ENCODE results near the gene NF1.

The NF1 gene

DNA sequence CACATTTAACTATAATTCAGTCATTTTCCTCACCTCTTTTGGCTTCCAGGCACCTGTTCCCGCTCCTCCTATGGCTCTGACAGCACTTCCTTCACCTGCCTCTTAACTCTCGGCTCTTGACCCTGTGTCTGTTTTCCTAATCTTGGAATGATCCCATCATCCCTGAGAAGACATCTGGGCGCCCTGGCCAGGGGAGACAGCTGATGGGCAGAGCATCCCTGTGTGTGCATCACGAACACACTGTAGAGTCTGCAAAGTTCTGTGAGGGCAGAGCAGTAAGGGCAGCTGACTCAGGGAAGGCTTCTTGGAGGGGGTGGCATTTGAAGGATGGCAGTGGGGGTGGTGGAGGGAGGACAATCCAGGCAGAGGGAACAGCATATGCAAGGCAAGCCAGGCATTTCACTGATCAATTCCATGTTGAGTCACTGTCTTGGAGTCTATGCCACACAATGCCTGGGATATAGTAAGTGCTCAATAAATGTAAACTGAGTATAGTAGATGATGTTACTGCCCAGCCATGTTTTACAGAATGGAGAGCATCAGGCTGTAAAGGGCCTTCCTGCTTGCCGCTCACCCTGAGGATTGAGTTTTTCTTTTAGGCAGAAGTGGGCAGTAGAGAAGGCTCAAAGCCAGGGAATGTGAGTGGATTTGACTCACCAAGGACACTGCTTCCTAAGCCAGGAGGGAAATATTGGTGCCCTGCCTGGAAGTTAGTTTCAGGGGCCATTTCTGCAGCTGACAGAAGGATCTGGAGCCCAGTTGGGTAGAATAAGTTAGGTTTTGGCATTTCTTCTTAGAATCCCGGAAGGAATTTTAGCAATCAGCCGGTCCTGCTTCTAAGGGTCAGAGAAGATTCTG is 290.9 kb downstream of the NF1 start:
- Histone ChIP-seq H4K20me1 (ENCODE audit: insufficient read depth, low read length) (no peaks in the 10 kb centered on the region), H3K4me1 (ENCODE audit: low read length) (no peaks in the 10 kb centered on the region), H3K36me3 (replicated peaks; ENCODE audit: insufficient read depth, low read length) (no peaks in the 10 kb centered on the region), H3K4me2 (ENCODE audit: low read depth, low read length) (no peak overlapping the region), H2AFZ (ENCODE audit: low read length) (no peak overlapping the region), H3K27ac (ENCODE audit: low read length) (no peak overlapping the region), H3K79me2 (ENCODE audit: low read length) (no peaks in the 10 kb centered on the region), H3K9ac (ENCODE audit: low read length) (no peak overlapping the region), H3K27me3 (replicated peaks; ENCODE audit: insufficient read depth, low read length) (peaks cover 3% of the 10 kb centered on the region; the same call in 1 of the 2 replicates), H3K4me3 (ENCODE audit: low read length) (no peak overlapping the region), H3F3A (ENCODE audit: insufficient read depth, low read length) (no peaks in the 10 kb centered on the region), H3K9me3 (replicated peaks; ENCODE audit: insufficient read depth, low read length) (no peaks in the 10 kb centered on the region), H3K9me2 (replicated peaks; ENCODE audit: insufficient read depth, low read length) (no peaks in the 10 kb centered on the region)
- TF ChIP-seq EZH2phosphoT487 (IDR thresholded peaks at IDR 0.05; ENCODE audit: low read length) (no peak), EZH2 (optimal IDR thresholded peaks at IDR 0.05; ENCODE audit: low read depth, low read length) (no peak)
- TF ChIP-seq, protein P1, sequence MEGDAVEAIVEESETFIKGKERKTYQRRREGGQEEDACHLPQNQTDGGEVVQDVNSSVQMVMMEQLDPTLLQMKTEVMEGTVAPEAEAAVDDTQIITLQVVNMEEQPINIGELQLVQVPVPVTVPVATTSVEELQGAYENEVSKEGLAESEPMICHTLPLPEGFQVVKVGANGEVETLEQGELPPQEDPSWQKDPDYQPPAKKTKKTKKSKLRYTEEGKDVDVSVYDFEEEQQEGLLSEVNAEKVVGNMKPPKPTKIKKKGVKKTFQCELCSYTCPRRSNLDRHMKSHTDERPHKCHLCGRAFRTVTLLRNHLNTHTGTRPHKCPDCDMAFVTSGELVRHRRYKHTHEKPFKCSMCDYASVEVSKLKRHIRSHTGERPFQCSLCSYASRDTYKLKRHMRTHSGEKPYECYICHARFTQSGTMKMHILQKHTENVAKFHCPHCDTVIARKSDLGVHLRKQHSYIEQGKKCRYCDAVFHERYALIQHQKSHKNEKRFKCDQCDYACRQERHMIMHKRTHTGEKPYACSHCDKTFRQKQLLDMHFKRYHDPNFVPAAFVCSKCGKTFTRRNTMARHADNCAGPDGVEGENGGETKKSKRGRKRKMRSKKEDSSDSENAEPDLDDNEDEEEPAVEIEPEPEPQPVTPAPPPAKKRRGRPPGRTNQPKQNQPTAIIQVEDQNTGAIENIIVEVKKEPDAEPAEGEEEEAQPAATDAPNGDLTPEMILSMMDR (IDR thresholded peaks at IDR 0.05; ENCODE audit: low read length), result no peak
- DNase-seq, result no peak

DNA sequence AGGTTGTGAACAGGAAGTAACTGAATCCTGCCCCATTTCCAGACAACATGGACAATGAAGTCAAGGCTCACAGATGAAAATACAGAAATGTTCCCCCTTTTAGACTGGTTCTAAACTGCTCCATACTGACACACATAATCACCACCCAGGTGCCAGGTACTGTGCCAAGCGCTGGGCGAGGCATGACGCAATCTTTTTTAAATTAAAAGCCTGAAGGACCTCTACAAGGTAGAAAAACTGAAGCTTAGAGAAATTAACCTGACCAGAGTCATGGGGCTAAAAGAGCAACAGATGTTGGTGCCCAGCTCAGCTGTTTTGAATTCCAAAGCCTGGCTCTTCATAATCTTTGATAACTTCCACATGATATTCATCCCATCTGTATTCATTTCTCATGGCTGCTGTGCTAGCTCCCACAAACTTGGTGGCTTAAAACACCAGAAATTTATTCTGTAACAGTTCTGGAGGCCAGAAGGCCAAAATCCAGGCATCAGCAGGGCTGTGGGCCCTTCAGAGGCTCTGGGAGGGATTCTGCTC is 291.8 kb downstream of the NF1 start:
- H3K4me3 ChIP-seq (ENCODE audit: low read length), result no peak overlapping the region
- no peak for DNase-seq
- no peaks in the 10 kb centered on the region for H3K79me2 ChIP-seq (ENCODE audit: low read length)
- no peak overlapping the region for H3K4me2 ChIP-seq (ENCODE audit: low read depth, low read length)
- H3K27me3 ChIP-seq (replicated peaks; ENCODE audit: insufficient read depth, low read length), result peaks cover 8% of the 10 kb centered on the region; the same call in 1 of the 2 replicates
- no peaks in the 10 kb centered on the region for H3K36me3 ChIP-seq (replicated peaks; ENCODE audit: insufficient read depth, low read length)
- no peaks in the 10 kb centered on the region for H4K20me1 ChIP-seq (ENCODE audit: insufficient read depth, low read length)
- no peak overlapping the region for H3K27ac ChIP-seq (ENCODE audit: low read length)
- H3F3A ChIP-seq (ENCODE audit: insufficient read depth, low read length), result no peaks in the 10 kb centered on the region
- H3K9ac ChIP-seq (ENCODE audit: low read length), result no peak overlapping the region
- no peak overlapping the region for H2AFZ ChIP-seq (ENCODE audit: low read length)
- H3K4me1 ChIP-seq (ENCODE audit: low read length), result no peaks in the 10 kb centered on the region
- no peaks in the 10 kb centered on the region for H3K9me3 ChIP-seq (replicated peaks; ENCODE audit: insufficient read depth, low read length)
- TF ChIP-seq EZH2phosphoT487 (IDR thresholded peaks at IDR 0.05; ENCODE audit: low read length) (no peak), EZH2 (optimal IDR thresholded peaks at IDR 0.05; ENCODE audit: low read depth, low read length) (no peak)
- TF ChIP-seq, protein P1 (IDR thresholded peaks at IDR 0.05; ENCODE audit: low read length), result no peak
- H3K9me2 ChIP-seq (replicated peaks; ENCODE audit: insufficient read depth, low read length), result no peaks in the 10 kb centered on the region

DNA sequence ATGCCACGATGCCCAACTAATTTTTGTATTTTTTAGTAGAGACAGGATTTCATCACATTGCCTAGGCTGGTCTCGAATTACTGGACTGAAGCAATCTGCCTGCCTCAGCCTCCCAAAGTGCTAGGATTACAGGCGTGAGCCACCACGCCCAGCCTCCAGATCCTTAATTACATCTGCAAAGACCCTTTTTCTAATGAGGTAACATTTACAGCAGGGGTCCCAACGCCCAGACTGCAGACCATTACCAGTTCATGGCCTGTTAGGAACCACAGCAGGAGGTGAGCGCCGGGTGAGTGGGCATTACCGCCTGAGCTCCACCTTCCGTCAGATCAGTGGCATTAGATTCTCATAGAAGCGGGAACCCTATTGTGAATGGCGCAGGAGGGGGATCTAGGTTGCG is 292.7 kb downstream of the NF1 start:
- Histone ChIP-seq H4K20me1 (ENCODE audit: insufficient read depth, low read length) (no peaks in the 10 kb centered on the region), H3K4me2 (ENCODE audit: low read depth, low read length) (no peak overlapping the region), H3K79me2 (ENCODE audit: low read length) (no peaks in the 10 kb centered on the region), H3F3A (ENCODE audit: insufficient read depth, low read length) (no peaks in the 10 kb centered on the region), H3K4me1 (ENCODE audit: low read length) (no peaks in the 10 kb centered on the region), H3K9me3 (replicated peaks; ENCODE audit: insufficient read depth, low read length) (no peaks in the 10 kb centered on the region), H3K4me3 (ENCODE audit: low read length) (no peak overlapping the region), H3K27me3 (replicated peaks; ENCODE audit: insufficient read depth, low read length) (peaks cover 8% of the 10 kb centered on the region; the same call in 1 of the 2 replicates), H3K36me3 (replicated peaks; ENCODE audit: insufficient read depth, low read length) (no peaks in the 10 kb centered on the region), H3K9me2 (replicated peaks; ENCODE audit: insufficient read depth, low read length) (no peaks in the 10 kb centered on the region), H2AFZ (ENCODE audit: low read length) (no peak overlapping the region), H3K9ac (ENCODE audit: low read length) (no peak overlapping the region), H3K27ac (ENCODE audit: low read length) (no peak overlapping the region)
- DNase-seq, result no peak
- TF ChIP-seq EZH2phosphoT487 (IDR thresholded peaks at IDR 0.05; ENCODE audit: low read length) (no peak), EZH2 (optimal IDR thresholded peaks at IDR 0.05; ENCODE audit: low read depth, low read length) (no peak)
- TF ChIP-seq, protein P1 (IDR thresholded peaks at IDR 0.05; ENCODE audit: low read length), result no peak
